ENCODE measurements around the gene BCAN. TPM values are rescaled to one million over a fixed set of nuclear protein-coding genes. Genes with fewer than 3 reads are reported as not detected.
"Not testable (repeated sequence)": the region's sequence is repeated elsewhere in the genome, so short reads cannot be mapped to it uniquely, and the experiment has no call there.

Gene BCAN
- total and polyA plus RNA-seq, 2 experiments from 2014 or later, result not detected

GRCh38 chr1:156608981-156609380, 32.9 kb upstream of the BCAN start:
- no peak overlapping the region for H2AFZ ChIP-seq
- H3K4me3 ChIP-seq, result no peak overlapping the region
- no peaks in the 10 kb centered on the region for H4K20me1 ChIP-seq (ENCODE audit: insufficient read depth)
- TF ChIP-seq EZH2phosphoT487 (IDR thresholded peaks at IDR 0.05; ENCODE audit: insufficient read depth, low read depth) (no peak), EZH2 (IDR thresholded peaks at IDR 0.05; ENCODE audit: insufficient read depth, poor library complexity, severe bottlenecking) (no peak)
- no peaks in the 10 kb centered on the region for H3K9me2 ChIP-seq (ENCODE audit: insufficient read depth)
- no peaks in the 10 kb centered on the region for H3K79me2 ChIP-seq (ENCODE audit: insufficient read depth)
- in situ Hi-C loops (cut with MboI), result loop anchor here (10.0 kb wide), 1 partner anchor 224 kb away; no protein-coding TSS in a partner anchor
- H3K4me2 ChIP-seq (ENCODE audit: unreplicated experiment), result no peak overlapping the region
- H3F3A ChIP-seq (ENCODE audit: insufficient read depth), result no peaks in the 10 kb centered on the region
- peak; percentile 34 for DNase-seq
- H3K9ac ChIP-seq, result no peak overlapping the region
- H3K36me3 ChIP-seq (ENCODE audit: low read depth), result no peaks in the 10 kb centered on the region
- no peak overlapping the region for H3K27ac ChIP-seq
- peaks cover 21% of the 10 kb centered on the region for H3K27me3 ChIP-seq (replicated peaks; ENCODE audit: insufficient read depth)
- no peaks in the 10 kb centered on the region for H3K9me3 ChIP-seq (ENCODE audit: low read depth)
- WGBS, 2 experiments (ENCODE audit: low coverage in 1 of 2, low lambda C conversion rate in 2 of 2, missing lambda C conversion rate in 2 of 2), result 44 to 53% methylated on average over 6 of the region's 6 CpGs
- H3K4me1 ChIP-seq (ENCODE audit: insufficient read depth), result no peaks in the 10 kb centered on the region

GRCh38 chr1:156610072-156610471, 31.8 kb upstream of the BCAN start:
- H3K4me1 ChIP-seq (ENCODE audit: insufficient read depth); in situ Hi-C loops (cut with MboI); H3K36me3 ChIP-seq (ENCODE audit: low read depth); DNase-seq; H3K9ac ChIP-seq; H4K20me1 ChIP-seq (ENCODE audit: insufficient read depth); H3K4me2 ChIP-seq (ENCODE audit: unreplicated experiment); H3K9me2 ChIP-seq (ENCODE audit: insufficient read depth); H3K27ac ChIP-seq; H2AFZ ChIP-seq; H3K9me3 ChIP-seq (ENCODE audit: low read depth); H3K79me2 ChIP-seq (ENCODE audit: insufficient read depth); H3K4me3 ChIP-seq; H3F3A ChIP-seq (ENCODE audit: insufficient read depth): not testable (repeated sequence)
- peaks cover 21% of the 10 kb centered on the region for H3K27me3 ChIP-seq (replicated peaks; ENCODE audit: insufficient read depth)
- WGBS, 2 experiments (ENCODE audit: low coverage in 1 of 2, low lambda C conversion rate in 2 of 2, missing lambda C conversion rate in 2 of 2), result 70 to 74% methylated on average over 9 of the region's 9 CpGs

GRCh38 chr1:156612666-156613065, 29.3 kb upstream of the BCAN start:
- 46 to 54% methylated on average over 3 of the region's 3 CpGs for WGBS, 2 experiments (ENCODE audit: low coverage in 1 of 2, low lambda C conversion rate in 2 of 2, missing lambda C conversion rate in 2 of 2)
- in situ Hi-C loops (cut with MboI), result no loop called here

GRCh38 chr1:156615946-156616345, 26.0 kb upstream of the BCAN start:
- Histone ChIP-seq H3K27ac (no peak overlapping the region), H3F3A (ENCODE audit: insufficient read depth) (no peaks in the 10 kb centered on the region), H3K79me2 (ENCODE audit: insufficient read depth) (no peaks in the 10 kb centered on the region), H3K9ac (no peak overlapping the region), H3K27me3 (replicated peaks; ENCODE audit: insufficient read depth) (peaks cover 44% of the 10 kb centered on the region), H4K20me1 (ENCODE audit: insufficient read depth) (no peaks in the 10 kb centered on the region), H3K9me3 (ENCODE audit: low read depth) (no peaks in the 10 kb centered on the region), H2AFZ (no peak overlapping the region), H3K4me2 (ENCODE audit: unreplicated experiment) (no peak overlapping the region), H3K36me3 (ENCODE audit: low read depth) (no peaks in the 10 kb centered on the region), H3K4me1 (ENCODE audit: insufficient read depth) (no peaks in the 10 kb centered on the region), H3K9me2 (ENCODE audit: insufficient read depth) (no peaks in the 10 kb centered on the region), H3K4me3 (no peak overlapping the region)
- no peak for TF ChIP-seq EZH2phosphoT487 (IDR thresholded peaks at IDR 0.05; ENCODE audit: insufficient read depth, low read depth)
- no peak for TF ChIP-seq EZH2 (IDR thresholded peaks at IDR 0.05; ENCODE audit: insufficient read depth, poor library complexity, severe bottlenecking)
- DNase-seq, result no peak
- in situ Hi-C loops (cut with MboI), result no loop called here
- 12 to 16% methylated on average over 4 of the region's 4 CpGs for WGBS, 2 experiments (ENCODE audit: low coverage in 1 of 2, low lambda C conversion rate in 2 of 2, missing lambda C conversion rate in 2 of 2)

More at GRCh38 chr1:156612666-156613065, 29.3 kb upstream of the BCAN start:
- Histone ChIP-seq H3K27ac (no peak overlapping the region), H3K9me2 (ENCODE audit: insufficient read depth) (no peaks in the 10 kb centered on the region), H3K4me3 (no peak overlapping the region), H3K36me3 (ENCODE audit: low read depth) (no peaks in the 10 kb centered on the region), H3K4me1 (ENCODE audit: insufficient read depth) (no peaks in the 10 kb centered on the region), H3K79me2 (ENCODE audit: insufficient read depth) (no peaks in the 10 kb centered on the region), H2AFZ (no peak overlapping the region), H3F3A (ENCODE audit: insufficient read depth) (no peaks in the 10 kb centered on the region), H3K9me3 (ENCODE audit: low read depth) (no peaks in the 10 kb centered on the region), H3K27me3 (replicated peaks; ENCODE audit: insufficient read depth) (peaks cover 21% of the 10 kb centered on the region), H4K20me1 (ENCODE audit: insufficient read depth) (no peaks in the 10 kb centered on the region), H3K9ac (no peak overlapping the region), H3K4me2 (ENCODE audit: unreplicated experiment) (no peak overlapping the region)
- DNase-seq, result no peak
- no peak for TF ChIP-seq EZH2 (IDR thresholded peaks at IDR 0.05; ENCODE audit: insufficient read depth, poor library complexity, severe bottlenecking)
- TF ChIP-seq EZH2phosphoT487 (IDR thresholded peaks at IDR 0.05; ENCODE audit: insufficient read depth, low read depth), result no peak

GRCh38 chr1:156616463-156616862, 25.5 kb upstream of the BCAN start:
- Histone ChIP-seq H3K4me3 (no peak overlapping the region), H3K36me3 (ENCODE audit: low read depth) (no peaks in the 10 kb centered on the region), H3F3A (ENCODE audit: insufficient read depth) (no peaks in the 10 kb centered on the region), H2AFZ (no peak overlapping the region), H3K9me3 (ENCODE audit: low read depth) (no peaks in the 10 kb centered on the region), H3K9ac (no peak overlapping the region), H3K9me2 (ENCODE audit: insufficient read depth) (no peaks in the 10 kb centered on the region), H3K79me2 (ENCODE audit: insufficient read depth) (no peaks in the 10 kb centered on the region), H3K4me1 (ENCODE audit: insufficient read depth) (no peaks in the 10 kb centered on the region), H4K20me1 (ENCODE audit: insufficient read depth) (no peaks in the 10 kb centered on the region), H3K27me3 (replicated peaks; ENCODE audit: insufficient read depth) (peaks cover 42% of the 10 kb centered on the region), H3K27ac (no peak overlapping the region), H3K4me2 (ENCODE audit: unreplicated experiment) (no peak overlapping the region)
- TF ChIP-seq EZH2phosphoT487 (IDR thresholded peaks at IDR 0.05; ENCODE audit: insufficient read depth, low read depth) (no peak), EZH2 (IDR thresholded peaks at IDR 0.05; ENCODE audit: insufficient read depth, poor library complexity, severe bottlenecking) (no peak)
- in situ Hi-C loops (cut with MboI), result no loop called here
- 38 to 40% methylated on average over 5 of the region's 5 CpGs for WGBS, 2 experiments (ENCODE audit: low coverage in 1 of 2, low lambda C conversion rate in 2 of 2, missing lambda C conversion rate in 2 of 2)
- peak; percentile 38 for DNase-seq
